ENCODE results near the gene GALNT5.

GALNT5 gene

DNA sequence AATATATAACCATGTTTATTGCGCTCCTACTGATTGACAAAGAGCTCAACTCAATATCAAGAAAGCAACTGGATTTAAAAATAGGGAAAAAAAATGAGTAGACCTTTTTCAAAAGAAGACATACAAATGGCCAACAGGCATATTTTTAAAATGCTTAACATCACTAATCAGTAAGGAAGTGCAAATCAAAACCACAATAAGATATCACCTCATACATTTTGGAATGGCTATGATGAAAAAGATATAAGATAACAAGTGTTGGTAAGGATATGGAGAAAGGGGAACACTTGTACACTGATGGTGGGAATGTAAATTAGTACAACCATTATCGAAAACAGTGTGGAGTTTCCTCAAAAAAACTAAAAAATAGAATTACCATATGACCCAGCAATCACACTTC lies 5.6 kb upstream of the GALNT5 start:
- CTCF ChIA-PET = no interaction called here

DNA sequence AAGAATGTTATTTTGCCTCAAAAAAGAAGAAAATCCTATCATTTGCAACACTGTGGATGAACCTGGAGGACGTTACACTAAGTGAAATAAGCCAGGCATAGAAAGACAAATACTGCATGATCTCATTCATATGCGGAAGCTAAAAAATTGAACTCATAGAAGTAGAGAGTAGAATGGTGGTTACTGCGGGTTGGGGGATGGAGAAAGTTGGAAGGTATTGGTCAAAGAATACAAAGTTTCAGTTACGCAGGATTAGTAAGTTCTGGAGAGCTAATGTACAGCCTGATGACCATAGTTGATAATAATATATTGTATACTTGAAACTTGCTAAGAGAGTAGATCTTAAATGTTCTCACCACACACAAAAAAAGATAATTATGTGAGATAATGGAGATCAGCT lies 5.0 kb upstream of the GALNT5 start:
- WGBS (ENCODE audit: insufficient coverage) = 100% methylated on average over 3 of the region's 4 CpGs
- no peaks in the 10 kb centered on the region for H3K36me3 ChIP-seq (ENCODE audit: control insufficient read depth in 4 of 4, insufficient read depth in 4 of 4, low read length in 3 of 4)
- ChIA-PET POLR2A (no interaction called here), CTCF (no interaction called here)
- peaks cover 0 to 5% (median 2%) of the 10 kb centered on the region in 4 experiments for H3K4me1 ChIP-seq (ENCODE audit: control extremely low read depth in 1 of 4, control insufficient read depth in 4 of 4, insufficient read depth in 4 of 4, low read length in 3 of 4)
- no peak for DNase-seq
- H3K9me3 ChIP-seq (ENCODE audit: control extremely low read depth in 1 of 5, control insufficient read depth in 4 of 5, insufficient read depth in 2 of 5, low read depth in 1 of 5, low read length in 4 of 5) = no peaks in the 10 kb centered on the region
- no peak overlapping the region for H3K27ac ChIP-seq (ENCODE audit: insufficient read depth in 1 of 2, low read depth in 1 of 2, low read length in 2 of 2, poor library complexity in 1 of 2, severe bottlenecking in 2 of 2)
- no peak overlapping the region for H3K4me3 ChIP-seq (ENCODE audit: control insufficient read depth in 1 of 7, extremely low read depth in 1 of 7, insufficient read depth in 4 of 7, low read depth in 2 of 7, low read length in 6 of 7)
- no peaks in the 10 kb centered on the region for H3K27me3 ChIP-seq (replicated peaks in 2 of 5; ENCODE audit: control insufficient read depth in 4 of 5, insufficient read depth in 5 of 5, low read length in 4 of 5)

More for the DNA sequence above, 5.6 kb upstream of the GALNT5 start:
- no peak for DNase-seq
- POLR2A ChIA-PET = no interaction called here
- no CpG with 5 or more reads among the region's 2 CpGs for WGBS (ENCODE audit: insufficient coverage)
- Histone ChIP-seq H3K4me1 (ENCODE audit: control extremely low read depth in 1 of 4, control insufficient read depth in 4 of 4, insufficient read depth in 4 of 4, low read length in 3 of 4) (no peaks in the 10 kb centered on the region), H3K27ac (ENCODE audit: insufficient read depth in 1 of 2, low read depth in 1 of 2, low read length in 2 of 2, poor library complexity in 1 of 2, severe bottlenecking in 2 of 2) (no peak overlapping the region), H3K27me3 (replicated peaks in 2 of 5; ENCODE audit: control insufficient read depth in 4 of 5, insufficient read depth in 5 of 5, low read length in 4 of 5) (no peaks in the 10 kb centered on the region), H3K36me3 (ENCODE audit: control insufficient read depth in 4 of 4, insufficient read depth in 4 of 4, low read length in 3 of 4) (no peaks in the 10 kb centered on the region), H3K4me3 (ENCODE audit: control insufficient read depth in 1 of 7, extremely low read depth in 1 of 7, insufficient read depth in 4 of 7, low read depth in 2 of 7, low read length in 6 of 7) (no peak overlapping the region), H3K9me3 (ENCODE audit: control extremely low read depth in 1 of 5, control insufficient read depth in 4 of 5, insufficient read depth in 2 of 5, low read depth in 1 of 5, low read length in 4 of 5) (no peaks in the 10 kb centered on the region)

DNA sequence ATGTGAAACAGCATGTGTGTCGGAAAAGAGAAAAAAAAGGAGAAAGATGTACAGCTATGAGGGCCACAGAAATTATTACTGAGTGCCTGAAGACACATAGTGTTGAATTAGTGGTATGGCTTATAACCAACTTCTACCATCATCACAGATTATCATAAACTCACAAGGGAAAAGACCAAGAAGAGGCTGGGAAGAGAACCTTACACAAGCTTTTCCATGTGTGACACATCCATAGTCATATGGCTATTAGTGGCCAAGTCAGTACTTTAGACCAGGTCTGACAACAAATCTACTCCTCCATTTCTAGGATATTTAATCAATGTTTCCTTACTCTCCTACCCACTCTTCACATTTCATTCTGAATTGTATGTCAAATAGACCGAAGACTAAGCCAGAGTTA lies 3.5 kb upstream of the GALNT5 start:
- no peaks in the 10 kb centered on the region for H3K27me3 ChIP-seq (replicated peaks in 2 of 5; ENCODE audit: control insufficient read depth in 4 of 5, insufficient read depth in 5 of 5, low read length in 4 of 5)
- H3K36me3 ChIP-seq (ENCODE audit: control insufficient read depth in 4 of 4, insufficient read depth in 4 of 4, low read length in 3 of 4) = no peaks in the 10 kb centered on the region
- no CpG with 5 or more reads among the region's 2 CpGs for WGBS (ENCODE audit: insufficient coverage)
- ChIA-PET POLR2A (no interaction called here), CTCF (no interaction called here)
- H3K27ac ChIP-seq (ENCODE audit: insufficient read depth in 1 of 2, low read depth in 1 of 2, low read length in 2 of 2, poor library complexity in 1 of 2, severe bottlenecking in 2 of 2) = no peak overlapping the region
- DNase-seq = no peak
- H3K4me1 ChIP-seq (ENCODE audit: control extremely low read depth in 1 of 4, control insufficient read depth in 4 of 4, insufficient read depth in 4 of 4, low read length in 3 of 4) = peaks cover 0 to 16% (median 6%) of the 10 kb centered on the region in 4 experiments
- no peak overlapping the region for H3K4me3 ChIP-seq (ENCODE audit: control insufficient read depth in 1 of 7, extremely low read depth in 1 of 7, insufficient read depth in 4 of 7, low read depth in 2 of 7, low read length in 6 of 7)
- H3K9me3 ChIP-seq (ENCODE audit: control extremely low read depth in 1 of 5, control insufficient read depth in 4 of 5, insufficient read depth in 2 of 5, low read depth in 1 of 5, low read length in 4 of 5) = no peaks in the 10 kb centered on the region

DNA sequence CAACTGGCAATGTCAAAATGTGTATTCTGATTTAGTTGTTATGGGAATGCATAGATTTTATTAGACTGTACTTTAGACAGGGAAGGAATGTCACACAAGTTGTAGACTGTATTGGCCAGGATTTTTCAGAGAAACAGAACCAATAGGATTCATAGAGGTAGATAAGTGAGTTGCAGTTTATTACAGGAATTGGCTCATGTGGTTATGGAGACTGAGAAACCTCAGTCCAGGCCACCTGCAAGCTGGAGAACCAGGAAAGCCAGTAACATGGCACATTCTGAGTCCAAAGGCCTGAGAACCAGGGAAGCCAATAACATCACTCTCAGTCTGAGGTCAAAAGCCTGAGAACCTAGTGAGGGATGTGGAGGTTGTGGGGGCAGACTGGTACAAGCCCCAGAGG lies 1.8 kb upstream of the GALNT5 start:
- no peaks in the 10 kb centered on the region for H3K36me3 ChIP-seq (ENCODE audit: control insufficient read depth in 4 of 4, insufficient read depth in 4 of 4, low read length in 3 of 4)
- H3K4me1 ChIP-seq (ENCODE audit: control extremely low read depth in 1 of 4, control insufficient read depth in 4 of 4, insufficient read depth in 4 of 4, low read length in 3 of 4) = peaks cover 0 to 19% (median 6%) of the 10 kb centered on the region in 4 experiments
- no peaks in the 10 kb centered on the region for H3K27me3 ChIP-seq (replicated peaks in 2 of 5; ENCODE audit: control insufficient read depth in 4 of 5, insufficient read depth in 5 of 5, low read length in 4 of 5)
- no peak overlapping the region for H3K4me3 ChIP-seq (ENCODE audit: control insufficient read depth in 1 of 7, extremely low read depth in 1 of 7, insufficient read depth in 4 of 7, low read depth in 2 of 7, low read length in 6 of 7)
- POLR2A ChIA-PET = no interaction called here
- H3K9me3 ChIP-seq (ENCODE audit: control extremely low read depth in 1 of 5, control insufficient read depth in 4 of 5, insufficient read depth in 2 of 5, low read depth in 1 of 5, low read length in 4 of 5) = no peaks in the 10 kb centered on the region
- CTCF ChIA-PET = no interaction called here
- H3K27ac ChIP-seq (ENCODE audit: insufficient read depth in 1 of 2, low read depth in 1 of 2, low read length in 2 of 2, poor library complexity in 1 of 2, severe bottlenecking in 2 of 2) = no peak overlapping the region
- DNase-seq = no peak

DNA sequence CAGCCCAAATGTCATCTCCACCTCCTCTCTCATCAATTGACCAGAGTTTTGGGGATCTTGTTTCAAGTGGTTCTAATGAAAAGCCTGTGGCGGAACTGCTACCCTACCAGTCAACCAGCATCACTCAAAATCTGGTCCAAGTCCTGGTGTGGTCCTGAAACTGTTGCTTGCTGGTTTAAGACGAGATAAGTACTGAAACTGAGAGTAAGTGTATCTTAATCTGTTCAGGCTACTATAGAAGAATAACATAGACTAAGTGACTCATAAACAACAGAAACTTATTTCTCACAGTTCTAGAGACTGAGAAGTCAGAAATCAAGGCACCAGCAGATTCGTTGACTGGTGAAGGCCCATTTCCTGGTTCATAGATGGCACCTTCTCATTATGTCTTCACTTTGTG lies 879 bp upstream of the GALNT5 start:
- H3K27ac ChIP-seq (ENCODE audit: insufficient read depth in 1 of 2, low read depth in 1 of 2, low read length in 2 of 2, poor library complexity in 1 of 2, severe bottlenecking in 2 of 2) = peak overlapping the region in 1 of 2 experiments; percentile 74
- no peaks in the 10 kb centered on the region for H3K9me3 ChIP-seq (ENCODE audit: control extremely low read depth in 1 of 5, control insufficient read depth in 4 of 5, insufficient read depth in 2 of 5, low read depth in 1 of 5, low read length in 4 of 5)
- peaks cover 0 to 27% (median 11%) of the 10 kb centered on the region in 4 experiments for H3K4me1 ChIP-seq (ENCODE audit: control extremely low read depth in 1 of 4, control insufficient read depth in 4 of 4, insufficient read depth in 4 of 4, low read length in 3 of 4)
- CTCF ChIA-PET = no interaction called here
- no peak overlapping the region for H3K4me3 ChIP-seq (ENCODE audit: control insufficient read depth in 1 of 7, extremely low read depth in 1 of 7, insufficient read depth in 4 of 7, low read depth in 2 of 7, low read length in 6 of 7)
- WGBS (ENCODE audit: insufficient coverage) = 100% methylated on average over 1 of the region's 3 CpGs
- H3K36me3 ChIP-seq (ENCODE audit: control insufficient read depth in 4 of 4, insufficient read depth in 4 of 4, low read length in 3 of 4) = no peaks in the 10 kb centered on the region
- POLR2A ChIA-PET = no interaction called here
- H3K27me3 ChIP-seq (replicated peaks in 2 of 5; ENCODE audit: control insufficient read depth in 4 of 5, insufficient read depth in 5 of 5, low read length in 4 of 5) = no peaks in the 10 kb centered on the region
- DNase-seq = no peak

DNA sequence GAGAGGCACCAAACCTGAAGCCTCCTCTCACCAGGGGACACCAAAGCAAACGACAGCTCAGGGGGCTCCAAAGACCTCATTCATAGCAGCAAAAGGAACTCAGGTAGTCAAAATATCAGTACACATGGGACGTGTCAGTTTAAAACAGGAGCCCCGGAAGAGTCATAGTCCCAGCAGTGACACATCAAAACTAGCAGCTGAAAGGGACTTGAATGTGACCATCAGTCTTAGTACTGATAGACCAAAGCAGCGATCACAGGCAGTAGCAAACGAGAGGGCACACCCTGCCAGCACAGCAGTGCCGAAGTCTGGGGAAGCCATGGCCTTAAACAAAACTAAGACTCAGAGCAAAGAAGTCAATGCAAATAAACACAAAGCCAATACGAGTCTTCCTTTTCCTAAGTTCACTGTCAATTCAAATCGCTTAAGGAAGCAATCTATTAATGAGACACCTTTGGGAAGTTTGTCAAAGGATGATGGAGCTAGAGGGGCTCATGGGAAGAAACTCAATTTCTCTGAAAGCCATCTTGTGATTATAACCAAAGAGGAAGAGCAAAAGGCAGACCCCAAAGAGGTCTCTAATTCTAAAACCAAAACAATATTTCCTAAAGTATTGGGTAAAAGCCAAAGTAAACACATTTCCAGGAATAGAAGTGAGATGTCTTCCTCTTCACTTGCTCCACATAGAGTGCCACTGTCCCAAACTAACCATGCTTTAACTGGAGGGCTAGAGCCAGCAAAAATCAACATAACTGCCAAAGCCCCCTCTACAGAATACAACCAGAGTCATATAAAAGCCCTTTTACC lies 1.2 kb downstream of the GALNT5 start:
- no peak for DNase-seq
- peaks cover 0 to 30% (median 11%) of the 10 kb centered on the region in 4 experiments for H3K4me1 ChIP-seq (ENCODE audit: control extremely low read depth in 1 of 4, control insufficient read depth in 4 of 4, insufficient read depth in 4 of 4, low read length in 3 of 4)
- WGBS (ENCODE audit: insufficient coverage) = 90% methylated on average over 6 of the region's 8 CpGs
- peak overlapping the region in 1 of 2 experiments; percentile 74 for H3K27ac ChIP-seq (ENCODE audit: insufficient read depth in 1 of 2, low read depth in 1 of 2, low read length in 2 of 2, poor library complexity in 1 of 2, severe bottlenecking in 2 of 2)
- H3K9me3 ChIP-seq (ENCODE audit: control extremely low read depth in 1 of 5, control insufficient read depth in 4 of 5, insufficient read depth in 2 of 5, low read depth in 1 of 5, low read length in 4 of 5) = no peaks in the 10 kb centered on the region
- CTCF ChIA-PET = no interaction called here
- H3K36me3 ChIP-seq (ENCODE audit: control insufficient read depth in 4 of 4, insufficient read depth in 4 of 4, low read length in 3 of 4) = no peaks in the 10 kb centered on the region
- no peaks in the 10 kb centered on the region for H3K27me3 ChIP-seq (replicated peaks in 2 of 5; ENCODE audit: control insufficient read depth in 4 of 5, insufficient read depth in 5 of 5, low read length in 4 of 5)
- POLR2A ChIA-PET = no interaction called here
- peak overlapping the region in 1 of 7 experiments; percentile 77 for H3K4me3 ChIP-seq (ENCODE audit: control insufficient read depth in 1 of 7, extremely low read depth in 1 of 7, insufficient read depth in 4 of 7, low read depth in 2 of 7, low read length in 6 of 7)

DNA sequence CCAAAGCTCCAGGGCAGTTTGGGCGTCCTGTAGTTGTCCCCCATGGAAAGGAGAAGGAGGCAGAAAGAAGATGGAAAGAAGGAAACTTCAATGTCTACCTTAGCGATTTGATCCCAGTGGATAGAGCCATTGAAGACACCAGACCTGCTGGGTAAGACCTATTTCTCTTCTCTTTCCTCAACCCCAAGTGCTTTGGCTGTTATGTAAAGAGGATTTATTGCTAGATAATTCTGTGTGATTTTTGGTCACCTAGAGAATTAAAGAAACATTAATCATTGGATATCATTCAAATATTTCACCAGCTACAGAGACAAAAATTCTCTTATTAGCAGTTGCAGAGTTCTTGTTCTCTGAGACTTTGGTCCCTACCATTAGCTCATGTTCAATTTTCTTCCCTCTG lies 1.9 kb downstream of the GALNT5 start:
- Histone ChIP-seq H3K4me1 (ENCODE audit: control extremely low read depth in 1 of 4, control insufficient read depth in 4 of 4, insufficient read depth in 4 of 4, low read length in 3 of 4) (peaks cover 0 to 35% (median 13%) of the 10 kb centered on the region in 4 experiments), H3K4me3 (ENCODE audit: control insufficient read depth in 1 of 7, extremely low read depth in 1 of 7, insufficient read depth in 4 of 7, low read depth in 2 of 7, low read length in 6 of 7) (no peak overlapping the region), H3K36me3 (ENCODE audit: control insufficient read depth in 4 of 4, insufficient read depth in 4 of 4, low read length in 3 of 4) (no peaks in the 10 kb centered on the region), H3K27ac (ENCODE audit: insufficient read depth in 1 of 2, low read depth in 1 of 2, low read length in 2 of 2, poor library complexity in 1 of 2, severe bottlenecking in 2 of 2) (peak overlapping the region in 1 of 2 experiments; percentile 74), H3K27me3 (replicated peaks in 2 of 5; ENCODE audit: control insufficient read depth in 4 of 5, insufficient read depth in 5 of 5, low read length in 4 of 5) (no peaks in the 10 kb centered on the region), H3K9me3 (ENCODE audit: control extremely low read depth in 1 of 5, control insufficient read depth in 4 of 5, insufficient read depth in 2 of 5, low read depth in 1 of 5, low read length in 4 of 5) (no peaks in the 10 kb centered on the region)
- ChIA-PET CTCF (no interaction called here), POLR2A (no interaction called here)
- 100% methylated on average over 1 of the region's 2 CpGs for WGBS (ENCODE audit: insufficient coverage)
- DNase-seq = no peak
